HG03558 (cell line): Measurements from ENCODE around the gene ZDHHC14.

Experiments
- ATAC-seq: cut with Tn5 transposase; IDR thresholded peaks from one replicate; pipeline ENCODE4 v1.9.1; 2021; ENCODE audit warnings: moderate number of reproducible peaks; ENCODE audit not compliant: unreplicated experiment; ENCODE audit errors: extremely low read depth

Gene ZDHHC14

DNA sequence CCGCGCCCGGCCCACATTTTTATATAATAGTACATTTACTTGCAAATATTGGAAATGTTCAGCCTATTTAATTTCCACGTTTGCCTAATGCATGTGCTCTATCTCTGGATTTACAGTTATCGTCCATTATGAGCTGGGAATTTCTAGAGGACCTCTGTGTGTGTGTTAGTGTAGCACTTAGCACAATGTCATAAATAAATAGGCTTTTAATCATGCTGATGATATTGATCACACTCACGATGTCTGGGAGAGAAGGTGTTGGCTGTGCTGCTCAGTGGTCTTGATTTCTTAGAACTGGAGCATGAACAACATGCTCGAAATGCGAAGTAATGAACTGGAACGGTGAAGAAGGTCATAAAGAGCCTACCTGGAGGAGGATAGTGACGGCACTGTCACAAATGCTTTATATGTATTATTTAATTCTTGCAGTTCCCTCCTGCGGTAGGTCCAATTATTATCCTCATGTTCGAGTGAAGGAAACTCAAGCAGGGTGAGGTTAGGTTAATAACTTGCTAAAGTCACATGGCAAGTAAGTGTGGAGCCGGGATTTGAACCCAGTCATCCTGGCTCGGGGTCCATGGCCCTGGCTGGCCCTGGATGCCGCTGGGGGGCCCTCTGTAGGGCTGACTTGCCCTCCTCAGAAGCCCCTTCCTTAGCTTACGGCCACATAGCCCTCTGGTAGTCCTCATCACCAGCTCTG, 130.8 kb downstream of the ZDHHC14 start:
- no peak for ATAC-seq

DNA sequence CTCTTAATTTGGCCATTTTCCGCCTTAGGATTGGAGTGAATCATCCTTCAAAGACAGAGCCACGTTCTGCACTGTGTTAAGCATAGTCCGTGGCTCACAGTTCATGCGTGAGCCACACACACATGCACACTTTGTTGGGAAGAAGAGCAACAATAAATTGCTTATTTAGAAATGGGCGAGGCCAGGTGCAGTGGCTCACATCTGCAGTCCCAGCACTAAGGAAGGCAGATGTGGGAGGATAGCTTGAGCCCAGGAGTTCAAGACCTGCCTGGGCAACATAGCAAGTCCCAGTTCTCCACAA, 131.3 kb downstream of the ZDHHC14 start:
- no peak for ATAC-seq

DNA sequence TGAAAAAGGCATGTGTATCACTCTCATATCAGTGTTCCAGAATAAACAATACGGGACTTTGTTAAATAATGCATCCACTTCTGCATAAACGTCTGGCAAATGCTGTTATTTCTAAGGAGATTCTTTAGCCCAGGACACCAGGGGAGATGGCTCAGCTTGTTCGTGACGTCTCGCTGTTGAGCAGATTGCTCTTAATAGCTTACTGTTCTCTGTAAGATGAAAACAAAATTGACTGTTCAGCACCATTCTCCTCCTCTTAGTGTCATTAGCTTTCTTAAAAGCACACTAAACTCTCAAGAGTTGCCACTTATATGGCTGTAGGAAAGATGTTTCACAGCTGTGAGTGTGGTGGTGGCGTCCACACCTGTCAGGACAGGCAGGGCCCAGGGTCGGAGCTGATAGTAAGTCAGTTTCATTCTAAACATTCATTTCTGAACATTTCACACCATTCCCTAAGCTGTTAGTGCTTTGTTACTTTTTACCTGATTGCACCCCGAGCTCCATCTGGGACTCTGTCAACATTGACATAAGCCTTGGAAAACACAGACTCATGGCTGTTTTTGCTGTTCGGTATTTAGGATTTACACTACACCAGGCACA, 132.1 kb downstream of the ZDHHC14 start:
- no peak for ATAC-seq

DNA sequence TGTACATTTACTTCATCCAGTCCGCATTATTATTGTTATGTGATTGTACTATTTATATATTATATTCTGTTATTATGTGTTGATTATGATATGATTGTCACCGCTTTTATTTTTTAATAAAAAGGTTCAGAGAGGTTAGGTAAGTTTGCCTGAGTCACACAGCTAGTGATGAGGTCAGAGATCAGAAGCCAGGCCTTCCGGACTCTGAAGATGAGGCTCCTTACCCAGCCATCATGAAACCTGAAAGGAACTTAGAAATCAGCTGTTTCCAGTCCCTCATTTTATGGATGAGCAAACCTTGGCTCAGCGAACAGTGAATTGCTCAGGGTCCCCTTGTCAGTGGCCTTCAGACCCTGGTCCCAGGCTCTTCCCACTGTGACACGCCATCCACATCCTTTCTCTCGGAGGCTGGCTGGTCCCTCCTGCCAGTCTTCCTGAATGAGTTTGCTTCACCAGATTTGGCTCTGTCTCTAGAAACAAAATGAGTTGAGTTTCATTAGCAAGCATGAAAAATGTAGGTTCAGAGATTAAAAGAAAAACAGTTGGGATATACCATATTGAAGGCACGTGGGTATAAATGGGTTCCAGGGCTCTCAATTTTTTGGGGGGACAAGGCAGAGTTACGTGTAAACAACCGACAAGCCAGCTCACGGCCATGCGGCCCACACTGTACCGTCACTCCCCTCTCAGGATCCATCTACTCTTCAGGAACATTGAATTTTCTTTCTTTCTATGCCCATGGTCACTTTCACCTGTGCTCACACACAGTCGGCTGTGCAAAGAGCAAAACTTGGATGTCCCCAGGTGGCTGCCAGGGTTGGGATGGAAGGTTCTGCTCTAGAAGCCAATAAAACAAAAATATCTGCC, 132.9 kb downstream of the ZDHHC14 start:
- no peak for ATAC-seq

DNA sequence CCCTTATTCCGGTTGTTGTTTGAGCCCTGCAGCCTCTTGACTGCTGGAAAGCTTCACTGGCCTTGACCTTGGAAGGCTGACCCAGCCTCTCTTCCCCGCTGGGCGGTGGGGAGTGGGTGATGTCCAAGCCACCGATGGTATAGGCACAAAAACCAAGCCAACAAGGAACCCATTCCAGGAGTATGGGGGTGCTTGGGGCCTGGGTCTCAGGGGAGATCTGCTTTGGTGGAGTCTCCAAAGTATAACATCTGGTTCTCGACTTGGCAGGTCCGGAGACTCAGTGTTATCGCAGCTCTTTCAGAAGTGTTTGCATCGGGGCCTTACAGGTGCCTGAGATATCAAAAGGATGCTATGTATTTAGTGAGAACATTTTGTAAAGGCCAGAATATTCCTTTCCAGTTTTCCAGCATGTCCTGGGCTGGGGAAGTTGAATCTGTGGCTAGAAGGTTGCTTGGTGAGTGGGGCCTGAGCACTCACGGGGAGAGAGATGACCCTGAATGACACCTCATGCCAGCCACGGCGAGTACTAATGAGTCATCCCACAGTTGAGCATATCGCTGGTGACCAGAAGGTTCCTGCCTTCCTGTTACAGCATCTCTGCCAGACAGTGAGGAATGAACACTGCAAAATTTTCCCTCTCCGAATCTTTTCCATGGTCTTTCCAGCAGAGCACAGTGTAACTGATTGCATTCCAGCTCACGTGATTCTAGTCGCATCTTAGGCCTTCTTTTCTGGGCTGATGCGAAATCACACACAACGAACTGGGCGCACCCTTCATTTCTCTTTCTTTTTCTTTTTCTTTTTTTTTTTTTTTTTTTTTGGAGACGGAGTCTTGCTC, 133.9 kb downstream of the ZDHHC14 start:
- no peak for ATAC-seq

DNA sequence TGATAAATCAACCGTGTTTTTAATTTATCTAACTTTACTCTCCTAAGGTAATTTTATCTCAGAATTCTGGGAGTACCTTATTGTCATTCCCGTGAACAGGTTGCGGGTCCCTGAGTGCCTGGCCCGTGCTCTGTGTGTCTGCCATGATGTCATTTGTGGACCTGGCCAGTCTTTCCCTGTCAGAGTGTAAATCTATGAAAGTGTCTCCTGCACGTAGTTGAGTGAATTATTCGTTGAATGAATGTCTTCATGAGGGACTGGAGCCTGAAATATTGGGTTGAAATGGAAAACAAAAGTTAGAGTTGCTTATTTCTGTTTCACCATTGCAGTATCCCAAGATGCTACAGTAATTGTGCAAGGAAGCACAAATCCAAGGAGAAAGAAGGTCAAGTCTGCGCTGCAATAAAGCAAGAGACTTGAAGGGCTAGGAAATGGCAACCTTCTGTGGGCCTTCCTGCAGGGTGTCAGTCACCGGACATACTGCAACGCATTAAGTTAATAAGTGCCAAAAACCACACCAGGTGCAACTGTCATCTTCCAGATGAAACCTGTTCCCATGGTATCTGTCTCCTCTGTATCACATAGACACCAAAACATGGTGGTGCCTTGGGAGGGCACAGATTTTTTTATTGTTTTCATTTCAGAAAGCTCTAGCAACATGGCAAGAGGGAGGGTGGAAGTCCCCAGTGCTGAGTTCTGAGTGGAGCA, 135.5 kb downstream of the ZDHHC14 start:
- no peak for ATAC-seq

DNA sequence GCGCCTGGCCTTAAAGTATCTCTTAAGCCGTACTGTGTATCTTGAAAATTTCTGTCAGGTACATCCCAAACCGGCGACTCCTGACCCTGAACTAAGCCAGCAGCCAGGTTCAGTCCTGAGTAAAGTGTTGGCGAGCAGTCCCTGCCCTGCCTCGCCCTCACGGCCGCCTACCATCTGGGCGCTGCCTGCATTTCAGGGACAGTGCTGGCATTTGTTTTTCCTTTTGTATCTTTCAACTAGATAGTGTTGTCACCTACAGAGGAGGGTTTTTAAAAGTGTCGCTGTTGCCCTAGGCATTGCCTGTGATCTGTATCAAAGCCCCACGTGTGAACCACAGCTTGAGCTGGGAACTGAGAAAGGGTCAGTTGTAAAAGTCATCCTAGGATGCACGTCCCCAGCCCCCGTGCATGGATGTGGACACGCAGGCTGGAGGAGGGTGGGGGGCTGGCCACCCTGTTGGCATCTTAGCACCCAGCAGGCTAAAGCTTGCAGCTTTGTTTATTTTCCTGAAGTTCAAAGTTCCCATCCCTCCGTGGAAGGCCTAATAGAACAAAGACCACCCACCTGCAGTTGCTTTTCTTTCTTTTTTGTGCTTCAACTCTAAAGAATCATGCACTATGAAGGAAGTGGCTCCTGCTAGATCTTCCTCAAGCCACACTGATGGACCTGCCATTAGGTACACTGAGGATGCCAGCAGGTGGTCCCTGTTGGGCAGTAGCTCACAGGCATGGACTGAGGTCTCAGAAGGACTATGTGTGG, 136.8 kb downstream of the ZDHHC14 start:
- no peak for ATAC-seq

DNA sequence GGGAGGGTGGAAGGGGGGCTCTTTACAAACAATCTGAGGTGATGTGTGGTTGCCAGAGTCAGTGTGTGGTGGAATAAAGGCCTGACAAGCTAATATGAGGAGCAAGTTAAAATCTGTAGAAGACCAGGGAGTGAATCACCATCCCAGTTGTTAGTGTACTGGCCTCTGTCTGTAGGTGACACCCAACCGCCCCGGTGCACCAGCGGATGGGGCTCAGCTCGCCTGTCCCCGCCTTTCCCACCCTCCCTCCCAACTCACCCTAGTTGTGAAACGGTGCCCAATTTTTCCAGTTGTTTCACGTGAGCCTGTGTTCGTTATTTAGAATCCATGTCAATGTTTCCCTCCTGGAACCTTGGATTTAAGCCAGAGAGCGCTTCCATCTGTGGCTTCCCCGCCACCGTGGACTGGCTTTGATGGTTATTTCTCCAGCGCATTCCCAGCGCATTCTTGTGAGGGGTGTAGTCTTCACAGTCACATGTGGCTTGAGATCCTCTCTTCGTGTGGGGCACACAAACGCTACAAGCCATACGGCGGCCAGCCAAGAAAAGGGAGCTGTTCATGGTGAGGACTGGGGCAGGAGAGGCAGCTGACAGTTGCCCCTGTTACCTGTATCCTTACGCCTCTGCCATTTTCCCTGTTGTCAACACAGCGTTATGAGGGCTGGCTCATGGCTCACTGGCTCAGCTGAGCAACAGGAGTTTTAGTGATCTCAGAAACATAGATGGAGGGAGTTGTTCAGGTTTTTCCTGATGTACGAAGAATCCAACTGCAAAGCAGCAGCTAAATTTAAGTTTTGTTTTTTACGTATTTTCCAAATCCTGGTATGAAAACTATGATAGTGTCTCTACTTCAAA, 137.6 kb downstream of the ZDHHC14 start:
- no peak for ATAC-seq

DNA sequence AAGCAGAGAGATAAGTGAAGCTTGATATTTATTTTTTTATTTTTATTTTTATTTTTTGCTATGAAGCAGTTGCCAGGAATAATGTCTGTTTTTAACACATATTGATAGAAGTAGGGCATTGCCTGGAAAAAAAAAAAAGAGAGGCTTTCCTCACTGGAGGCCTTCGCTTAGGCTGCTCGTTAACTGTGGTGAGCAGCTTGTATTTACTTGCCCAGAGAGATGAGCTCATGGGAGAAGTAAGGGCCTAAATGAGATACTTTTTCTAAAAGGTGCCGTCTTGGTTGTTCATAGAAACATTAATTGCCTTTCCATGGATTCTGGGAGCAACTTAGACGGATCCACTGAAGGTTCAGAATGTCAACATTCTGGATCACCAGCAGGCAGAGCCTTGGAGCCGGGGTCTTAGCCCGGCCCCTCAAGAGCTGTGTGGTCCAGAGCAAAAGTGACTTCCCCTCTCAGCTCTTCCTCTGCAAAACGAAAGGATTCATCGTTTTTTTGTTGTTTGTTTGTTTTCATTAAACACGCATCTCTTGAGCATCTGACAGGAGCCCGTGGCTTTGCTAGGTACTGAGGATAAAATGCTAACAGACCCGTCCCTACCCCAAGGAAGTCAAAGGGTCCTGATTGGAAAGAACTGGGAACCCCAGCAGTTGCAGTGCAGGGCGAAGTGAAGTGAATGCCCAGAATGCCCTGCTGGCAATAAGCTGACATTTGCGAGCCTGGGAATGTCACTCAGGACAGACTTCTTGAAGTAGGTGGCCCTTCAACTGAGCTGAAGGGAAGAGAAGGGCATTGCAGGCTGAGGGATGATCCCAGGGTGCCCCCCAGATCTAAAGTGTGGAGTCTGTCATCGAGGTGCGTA, 138.5 kb downstream of the ZDHHC14 start:
- no peak for ATAC-seq

DNA sequence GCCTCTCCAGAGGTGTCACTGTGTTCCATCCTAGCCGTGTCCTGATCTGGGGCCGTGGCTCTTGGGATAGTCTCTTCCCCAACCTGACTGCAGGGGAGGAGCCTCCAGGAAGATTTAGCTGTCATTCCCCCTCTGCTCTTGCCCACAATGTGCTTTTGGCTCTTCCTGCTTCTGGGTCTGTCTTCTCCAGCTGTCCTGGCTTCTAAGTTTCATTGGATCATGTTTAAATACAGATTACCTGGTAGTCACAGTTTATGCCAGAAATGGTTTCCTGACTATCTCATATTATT, 139.1 kb downstream of the ZDHHC14 start:
- no peak for ATAC-seq

DNA sequence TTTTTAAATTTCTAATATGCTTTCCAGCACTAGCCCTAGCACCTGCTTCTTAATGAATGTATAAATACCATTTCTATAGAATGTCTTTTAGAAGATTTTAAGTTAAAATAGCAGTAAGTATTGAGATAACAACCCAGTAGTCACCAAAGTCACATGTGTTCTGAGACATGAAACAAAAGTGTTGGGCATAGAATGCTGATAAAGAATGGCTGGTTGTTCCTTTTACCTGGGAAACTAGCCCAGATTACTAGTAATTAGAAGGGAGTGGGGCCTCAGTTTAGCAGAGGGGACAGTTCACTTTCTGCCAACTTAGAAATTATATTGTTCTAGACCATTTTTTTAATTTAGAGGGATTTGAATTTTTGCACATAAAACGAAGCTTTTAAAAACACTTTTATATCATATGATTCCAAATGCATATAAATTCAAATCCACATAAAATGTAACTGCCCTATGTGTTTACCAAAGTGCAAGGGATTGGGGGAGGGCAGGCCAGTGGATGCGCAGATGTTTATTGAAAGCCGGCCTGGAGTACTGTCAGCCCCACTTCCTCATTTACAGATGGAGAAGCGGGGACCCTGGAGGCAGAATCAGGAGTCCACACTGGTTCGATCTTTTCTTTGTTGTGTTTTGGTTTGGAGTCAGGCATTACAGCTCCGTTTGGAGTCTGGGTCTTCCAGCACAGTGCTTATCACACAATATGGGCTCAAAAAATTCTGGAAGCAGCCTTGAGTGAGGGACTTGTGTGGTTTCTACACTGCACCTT, 139.8 kb downstream of the ZDHHC14 start:
- ATAC-seq, result no peak

DNA sequence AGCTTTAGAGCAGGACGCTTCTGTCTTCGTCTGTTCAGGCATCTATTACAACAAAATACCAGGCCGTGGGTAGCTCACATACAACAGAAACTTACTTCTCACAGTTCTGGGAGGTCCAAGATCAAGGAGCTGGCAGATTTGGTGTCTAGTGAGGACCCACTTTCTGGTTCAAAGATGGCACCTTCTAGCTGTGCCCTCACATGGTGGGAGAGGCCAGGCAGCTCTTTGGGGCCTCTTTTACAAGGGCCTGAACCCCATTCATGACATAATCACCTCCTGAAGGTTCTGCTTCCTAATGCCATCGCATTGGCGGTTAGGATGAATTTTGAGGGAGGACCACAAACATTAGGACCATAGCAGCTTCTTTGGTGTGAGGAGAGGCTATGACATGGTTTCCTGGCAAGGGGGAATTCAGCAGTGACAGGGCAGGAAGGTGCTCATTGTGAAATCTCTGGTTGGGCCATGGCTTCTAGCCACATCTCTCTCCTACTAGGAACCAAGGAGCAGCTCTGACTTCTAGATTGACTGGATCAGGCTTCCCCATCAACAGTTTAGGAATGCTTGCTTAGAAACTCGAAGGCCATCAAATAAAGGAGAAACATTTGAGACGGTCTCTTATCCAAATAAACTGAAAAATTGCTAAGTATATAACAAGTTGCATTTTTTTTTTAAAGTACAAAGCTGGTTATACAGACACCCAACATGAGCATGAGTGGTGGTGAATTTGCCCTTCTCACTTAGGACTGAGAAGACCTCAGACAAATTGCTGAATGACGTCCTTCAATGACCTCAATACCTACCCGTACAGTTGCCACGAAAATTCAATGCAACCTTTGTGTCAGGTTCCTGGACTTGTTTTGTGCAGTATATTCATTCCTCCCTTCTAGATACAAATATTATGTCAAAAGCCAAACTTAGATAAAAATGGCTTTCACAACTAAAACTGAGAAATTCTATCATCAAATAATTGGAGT, 140.7 kb downstream of the ZDHHC14 start:
- ATAC-seq, result no peak

DNA sequence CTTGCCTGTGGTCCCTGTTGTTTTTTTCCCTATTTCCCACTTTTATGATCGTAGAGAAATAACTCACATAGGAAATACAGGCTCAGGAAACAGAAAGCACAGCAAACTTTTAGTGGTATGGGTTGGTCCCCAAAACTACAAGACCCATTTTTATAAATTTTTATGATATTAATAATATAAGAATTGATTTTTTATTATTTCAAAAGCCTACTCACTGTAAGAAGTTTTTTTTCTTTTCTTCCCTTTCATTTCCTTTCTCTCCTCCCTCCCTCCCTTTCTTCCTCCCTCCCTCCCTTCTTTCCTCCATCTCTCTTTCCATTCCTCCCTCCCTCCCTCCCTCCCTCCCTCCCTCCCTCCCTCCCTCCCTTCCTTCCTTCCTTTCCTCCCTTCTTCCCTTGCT, 141.5 kb downstream of the ZDHHC14 start:
- ATAC-seq, result no peak

DNA sequence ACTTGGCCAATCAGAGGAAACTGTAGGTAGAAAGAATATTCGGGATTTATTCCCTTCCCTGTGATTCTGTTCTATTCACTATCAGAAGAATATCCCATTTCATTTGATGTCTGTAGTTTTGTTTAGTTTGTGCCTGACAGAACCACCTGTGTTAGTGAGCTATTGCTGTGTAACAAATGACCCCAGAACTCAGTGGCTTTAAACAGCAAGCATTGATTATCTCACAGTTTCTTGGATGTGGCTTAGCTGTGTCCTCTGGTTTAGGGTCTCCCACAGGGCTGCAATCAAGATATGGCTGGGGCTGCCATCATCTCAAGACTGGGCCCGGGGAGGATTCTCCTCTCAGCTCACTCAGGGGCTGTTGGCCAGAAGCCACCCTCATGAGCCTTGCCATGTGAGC, 143.7 kb downstream of the ZDHHC14 start:
- ATAC-seq, result no peak

DNA sequence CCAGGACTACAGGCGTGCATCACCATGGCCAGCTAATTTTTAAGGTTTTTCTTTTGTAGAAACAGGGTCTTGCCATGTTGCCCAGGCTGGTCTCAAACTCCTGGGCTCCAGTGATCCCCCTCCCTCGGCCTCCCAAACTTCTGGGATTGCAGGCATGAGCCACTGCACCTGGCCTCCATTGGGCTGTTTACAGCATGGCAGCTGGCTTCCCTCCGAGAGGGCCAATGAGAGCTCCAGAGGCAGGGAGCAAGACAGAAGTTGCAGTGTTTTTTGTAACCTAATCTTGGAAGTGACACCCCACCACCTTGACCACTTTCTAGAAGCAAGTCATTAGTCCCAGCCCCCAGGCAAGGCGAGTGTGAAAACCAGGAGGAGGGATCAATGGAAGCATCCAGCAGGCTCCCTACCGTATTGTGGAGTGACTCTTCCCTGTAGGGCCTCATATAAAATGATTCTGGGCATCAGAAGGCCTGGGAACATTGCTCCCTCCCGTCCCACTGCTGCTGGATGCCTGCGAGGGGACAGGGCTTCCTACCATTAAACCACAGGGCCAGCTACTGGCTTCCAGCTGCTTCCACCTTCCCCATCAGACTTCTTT, 144.4 kb downstream of the ZDHHC14 start:
- ATAC-seq, result no peak
